SU-DHL-6 (cell line): Measurements from ENCODE around the gene MBOAT1.

Experiments
- EZH2phosphoT487 ChIP-seq: fragments of 200-600 bp; sonication (generic), shearing (Covaris generic); conservative IDR thresholded peaks from 2 replicates; pipeline ENCODE4 v1.6.1; 2018; ENCODE audit warnings: mild to moderate bottlenecking, antibody characterized with exemption, low read length, moderate library complexity, mixed read lengths
- TF ChIP-seq, protein P1 (sequence below): fragments of 200-600 bp; sonication (generic); IDR thresholded peaks from one replicate; pipeline ENCODE4 v1.5.1; 2017; ENCODE audit warnings: antibody characterized with exemption, mild to moderate bottlenecking, low read length, moderate library complexity; ENCODE audit not compliant: insufficient read depth, poor library complexity, severe bottlenecking

DNA sequence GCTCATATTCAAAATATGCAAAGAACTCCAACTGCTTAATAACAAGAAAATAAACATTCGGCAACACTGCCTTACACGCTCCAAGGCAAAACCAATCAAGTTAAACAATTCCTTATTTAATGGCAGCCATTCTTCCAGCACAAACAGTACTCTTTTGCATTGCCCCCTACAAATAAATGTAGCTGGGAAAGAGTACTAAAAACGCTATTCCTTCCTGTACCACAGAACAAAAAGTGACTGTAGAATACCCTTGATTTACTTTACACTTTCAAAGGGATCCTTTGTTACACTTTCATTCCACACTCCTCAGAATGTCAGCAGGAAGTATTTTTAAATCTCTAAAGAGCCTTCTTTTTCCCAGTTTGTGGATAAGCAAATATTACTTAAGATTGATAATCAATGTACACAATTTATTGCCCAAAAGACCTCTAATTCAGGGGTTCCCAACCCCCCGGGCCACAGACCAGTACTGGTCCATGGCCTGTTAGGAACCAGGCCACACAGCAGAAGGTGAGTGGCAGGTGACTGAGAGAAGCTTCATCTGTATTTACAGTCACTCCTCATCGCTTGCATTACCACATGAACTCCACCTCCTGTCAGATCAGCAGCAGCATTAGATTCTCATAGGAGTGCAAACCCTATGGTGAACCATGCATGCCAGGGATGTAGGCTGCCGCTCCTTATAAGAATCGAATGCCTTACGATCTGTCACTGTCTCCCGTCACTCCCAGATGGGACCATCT, 51.6 kb downstream of the MBOAT1 start:
- TF ChIP-seq, protein P1, sequence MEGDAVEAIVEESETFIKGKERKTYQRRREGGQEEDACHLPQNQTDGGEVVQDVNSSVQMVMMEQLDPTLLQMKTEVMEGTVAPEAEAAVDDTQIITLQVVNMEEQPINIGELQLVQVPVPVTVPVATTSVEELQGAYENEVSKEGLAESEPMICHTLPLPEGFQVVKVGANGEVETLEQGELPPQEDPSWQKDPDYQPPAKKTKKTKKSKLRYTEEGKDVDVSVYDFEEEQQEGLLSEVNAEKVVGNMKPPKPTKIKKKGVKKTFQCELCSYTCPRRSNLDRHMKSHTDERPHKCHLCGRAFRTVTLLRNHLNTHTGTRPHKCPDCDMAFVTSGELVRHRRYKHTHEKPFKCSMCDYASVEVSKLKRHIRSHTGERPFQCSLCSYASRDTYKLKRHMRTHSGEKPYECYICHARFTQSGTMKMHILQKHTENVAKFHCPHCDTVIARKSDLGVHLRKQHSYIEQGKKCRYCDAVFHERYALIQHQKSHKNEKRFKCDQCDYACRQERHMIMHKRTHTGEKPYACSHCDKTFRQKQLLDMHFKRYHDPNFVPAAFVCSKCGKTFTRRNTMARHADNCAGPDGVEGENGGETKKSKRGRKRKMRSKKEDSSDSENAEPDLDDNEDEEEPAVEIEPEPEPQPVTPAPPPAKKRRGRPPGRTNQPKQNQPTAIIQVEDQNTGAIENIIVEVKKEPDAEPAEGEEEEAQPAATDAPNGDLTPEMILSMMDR = no peak
- TF ChIP-seq EZH2phosphoT487 = no peak
